Endodermal cell (in vitro differentiated cells): ENCODE measurements around the gene C9orf78. TPM values are rescaled to one million over a fixed set of nuclear protein-coding genes. Genes with fewer than 3 reads are reported as not detected.

Experiments used
- DNase-seq: peaks from one replicate; pipeline ENCODE4 v3.0.0-alpha.2; 2017
- H3K27ac ChIP-seq: 2 replicates; pipeline ENCODE4 v1.5.1; 2013; ENCODE audit warnings: mild to moderate bottlenecking, low read depth, low read length, moderate library complexity
- H3K27me3 ChIP-seq: 2 replicates; pipeline ENCODE4 v1.6.1; 2013; ENCODE audit warnings: mild to moderate bottlenecking, low read length, moderate library complexity; ENCODE audit not compliant: insufficient read depth, control insufficient read depth, poor library complexity, severe bottlenecking
- H3K36me3 ChIP-seq: 2 replicates; pipeline ENCODE4 v1.7.0; 2013; ENCODE audit warnings: mild to moderate bottlenecking, low read length, moderate library complexity; ENCODE audit not compliant: control insufficient read depth, insufficient read depth
- H3K4me1 ChIP-seq: one replicate; pipeline ENCODE4 v1.7.0; 2013; ENCODE audit warnings: low read length; ENCODE audit not compliant: control insufficient read depth, insufficient read depth
- H3K4me3 ChIP-seq: 2 replicates; pipeline ENCODE4 v1.5.1; 2013; ENCODE audit warnings: mild to moderate bottlenecking, low read length, moderate library complexity
- H3K9ac ChIP-seq: 2 replicates; pipeline ENCODE4 v1.6.1; 2013; ENCODE audit warnings: mild to moderate bottlenecking, low read length, moderate library complexity; ENCODE audit not compliant: poor library complexity, severe bottlenecking; ENCODE audit errors: extremely low read depth
- H3K9me3 ChIP-seq: 2 replicates; pipeline ENCODE4 v1.6.1; 2013; ENCODE audit warnings: mild to moderate bottlenecking, low read length, moderate library complexity; ENCODE audit not compliant: control insufficient read depth
- H3K27ac Mint-ChIP-seq: 2 replicates; pipeline ENCODE4 v1.8.0; 2020; ENCODE audit warnings: mixed read lengths
- H3K27me3 Mint-ChIP-seq: 2 replicates; pipeline ENCODE4 v1.8.0; 2021; ENCODE audit warnings: mild to moderate bottlenecking, mixed read lengths; ENCODE audit not compliant: insufficient read depth
- H3K36me3 Mint-ChIP-seq: 2 replicates; pipeline ENCODE4 v1.8.0; 2020; ENCODE audit warnings: low read depth, mixed read lengths
- H3K4me1 Mint-ChIP-seq: 2 replicates; pipeline ENCODE4 v1.8.0; 2020; ENCODE audit warnings: mixed read lengths
- H3K4me3 Mint-ChIP-seq: 2 replicates; pipeline ENCODE4 v1.8.0; 2020; ENCODE audit warnings: mild to moderate bottlenecking, moderate library complexity, mixed read lengths
- H3K9me3 Mint-ChIP-seq: 2 replicates; pipeline ENCODE4 v1.8.0; 2020; ENCODE audit warnings: mild to moderate bottlenecking, mixed read lengths
- CTCF ChIP-seq: fragments of 200-600 bp; sonication (generic); conservative IDR thresholded peaks from 2 replicates; pipeline ENCODE4 v1.5.0; 2021; ENCODE audit warnings: antibody characterized with exemption, mild to moderate bottlenecking
- WGBS, 2 experiments: methylation state at CpG; one replicate each; pipeline versions ENCODE4 v1.1.5 to v1.1.7; 2013; ENCODE audit warnings: missing lambda C conversion rate in 2 of 2, mixed read lengths in 1 of 2; ENCODE audit not compliant: insufficient coverage in 1 of 2, insufficient read length in 1 of 2; 5-methylcytosine and 5-hydroxymethylcytosine counted together
- total RNA-seq, 2 donors: library from RNA; stranded (reverse); fragmentation: NEBNext Ultra II Directional in 1 of 2; extraction: Animal tissue kit (Norgen Biotek cat#: 25700) in 1 of 2; gene quantifications; 2 replicates in 1 of 2; 3 replicates in 1 of 2; pipeline ENCODE4 v1.2.1, GENCODE V29; 2021

The C9orf78 gene
- total RNA-seq, 2 donors from 2014 or later, result 29.9 to 34.1 TPM

GRCh38 chr9:129826759-129827158 lies 8.3 kb downstream of the C9orf78 start:
- no peak overlapping the region for H3K27ac ChIP-seq
- no peak for DNase-seq
- Mint-ChIP-seq H3K27ac (no peak overlapping the region), H3K9me3 (no peaks in the 10 kb centered on the region), H3K4me1 (peaks cover 8% of the 10 kb centered on the region), H3K36me3 (peaks cover 52% of the 10 kb centered on the region), H3K4me3 (no peak overlapping the region), H3K27me3 (no peaks in the 10 kb centered on the region)
- H3K36me3 ChIP-seq, result peaks cover 54% of the 10 kb centered on the region
- H3K9me3 ChIP-seq, result no peaks in the 10 kb centered on the region
- no peaks in the 10 kb centered on the region for H3K4me1 ChIP-seq
- no peak for TF ChIP-seq CTCF
- no peak overlapping the region for H3K9ac ChIP-seq
- no peak overlapping the region for H3K4me3 ChIP-seq
- no peaks in the 10 kb centered on the region for H3K27me3 ChIP-seq
- 88 to 100% methylated on average over 1 of the region's 1 CpG for WGBS, 2 experiments

- no peak overlapping the region for H3K27ac Mint-ChIP-seq
- H3K9me3 ChIP-seq, result no peaks in the 10 kb centered on the region
- H3K36me3 Mint-ChIP-seq, result peaks cover 50% of the 10 kb centered on the region
- H3K4me3 ChIP-seq, result no peak overlapping the region
- H3K4me1 Mint-ChIP-seq, result peaks cover 8% of the 10 kb centered on the region
- H3K4me3 Mint-ChIP-seq, result no peak overlapping the region
- no peaks in the 10 kb centered on the region for H3K9me3 Mint-ChIP-seq
- WGBS, 2 experiments, result 92 to 93% methylated on average over 3 to 6 of the region's 6 CpGs
- no peaks in the 10 kb centered on the region for H3K27me3 Mint-ChIP-seq
- no peak for TF ChIP-seq CTCF
- no peak for DNase-seq
- H3K9ac ChIP-seq, result no peak overlapping the region
- H3K27ac ChIP-seq, result no peak overlapping the region
- H3K27me3 ChIP-seq, result no peaks in the 10 kb centered on the region
- H3K4me1 ChIP-seq, result no peaks in the 10 kb centered on the region
- peaks cover 54% of the 10 kb centered on the region for H3K36me3 ChIP-seq
These were observed 8.7 kb downstream of the C9orf78 start for GRCh38 chr9:129826344-129826743.

- H3K36me3 Mint-ChIP-seq, result peaks cover 46% of the 10 kb centered on the region
- peak within 1 kb of the TSS; percentile 86 for H3K27ac Mint-ChIP-seq
- H3K4me3 Mint-ChIP-seq, result peak within 1 kb of the TSS; percentile 69
- no peaks in the 10 kb centered on the region for H3K9me3 ChIP-seq
- peaks cover 8% of the 10 kb centered on the region for H3K4me1 Mint-ChIP-seq
- peaks cover 49% of the 10 kb centered on the region for H3K36me3 ChIP-seq
- no peaks in the 10 kb centered on the region for H3K9me3 Mint-ChIP-seq
- peak within 1 kb of the TSS; percentile 85 for H3K4me3 ChIP-seq
- DNase-seq, result peak; percentile 98
- H3K27me3 ChIP-seq, result no peaks in the 10 kb centered on the region
- H3K4me1 ChIP-seq, result no peaks in the 10 kb centered on the region
- WGBS, 2 experiments, result 3 to 7% methylated on average over 38 to 47 of the region's 47 CpGs
- H3K27ac ChIP-seq, result no peak within 1 kb of the TSS
- TF ChIP-seq CTCF, result no peak
- H3K27me3 Mint-ChIP-seq, result no peaks in the 10 kb centered on the region
- H3K9ac ChIP-seq, result peak within 1 kb of the TSS; percentile 64
These were observed 11.0 kb downstream of the C9orf78 start, which contains the start of gene TOR1A for GRCh38 chr9:129823935-129824601. Gene TOR1A (minus strand): TSS chr9:129824136. CDS start chr9:129824085, 51 bp downstream.
